IMR-90 (cell line): ENCODE measurements around the gene BCAS3. TPM values are rescaled to one million over a fixed set of nuclear protein-coding genes. Genes with fewer than 3 reads are reported as not detected.

ENCODE experiments used
- ATAC-seq: fragments of 200-7000 bp; cut with Tn5 transposase; 2 replicates; pipeline ENCODE4 v1.9.1; 2020; ENCODE audit warnings: low read depth, mild to moderate bottlenecking, moderate library complexity
- BruUV-seq: library from RNA; stranded (reverse); fragments of 400-500 nt; replicated peaks from 2 replicates; lab custom pipeline; 2021; lab: Mats Ljungman, UMichigan
- CTCF ChIA-PET: fragments of 300-600 bp; formaldehyde crosslinking; extraction: SDS; loops from one replicate; lab custom pipeline; 2021; ENCODE audit warnings: antibody characterized with exemption; lab: Yijun Ruan, JAX
- POLR2A ChIA-PET: fragments of 300-600 bp; sonication (Branson Sonifier 250); formaldehyde crosslinking; loops from one replicate; lab custom pipeline; 2022; ENCODE audit warnings: antibody characterized with exemption; ENCODE audit not compliant: unreplicated experiment; lab: Charles Lee
- DNase-seq: peaks from one replicate; pipeline ENCODE4 v3.0.0; 2013
- H2AFZ ChIP-seq: replicated peaks from 2 replicates; pipeline ENCODE3; 2013; ENCODE audit warnings: low read length, mild to moderate bottlenecking; ENCODE audit not compliant: poor library complexity
- H2AK5ac ChIP-seq: 2 replicates; pipeline ENCODE4 v1.6.1; 2013; ENCODE audit warnings: low read depth, low read length, inconsistent platforms
- H2AK9ac ChIP-seq: replicated peaks from 2 replicates; pipeline ENCODE3; 2013; ENCODE audit warnings: mild to moderate bottlenecking, low read depth, low read length, moderate library complexity; ENCODE audit not compliant: poor library complexity
- H2BK120ac ChIP-seq: 2 replicates; pipeline ENCODE4 v1.6.1; 2013; ENCODE audit warnings: low read depth, low read length, inconsistent platforms
- H2BK15ac ChIP-seq: 3 replicates; pipeline ENCODE4 v1.6.1; 2013; ENCODE audit warnings: low read depth, low read length, inconsistent platforms
- H2BK20ac ChIP-seq: 2 replicates; pipeline ENCODE4 v1.6.1; 2013; ENCODE audit warnings: low read depth, mild to moderate bottlenecking, inconsistent platforms, low read length, moderate library complexity
- H2BK5ac ChIP-seq: 2 replicates; pipeline ENCODE4 v1.6.1; 2013; ENCODE audit warnings: mild to moderate bottlenecking, low read depth, low read length, inconsistent platforms; ENCODE audit not compliant: poor library complexity, severe bottlenecking
- H3K14ac ChIP-seq: replicated peaks from 2 replicates; pipeline ENCODE4 v1.6.1; 2013; ENCODE audit warnings: low read depth, low read length, inconsistent platforms
- H3K18ac ChIP-seq: 2 replicates; pipeline ENCODE4 v1.6.1; 2013; ENCODE audit warnings: low read depth, low read length, control low read depth
- H3K23ac ChIP-seq: 2 replicates; pipeline ENCODE4 v1.6.1; 2013; ENCODE audit warnings: low read depth, low read length, inconsistent platforms
- H3K27ac ChIP-seq: 2 replicates; pipeline ENCODE4 v1.5.1; 2013; ENCODE audit warnings: mild to moderate bottlenecking, control low read depth, low read length; ENCODE audit not compliant: insufficient read depth
- H3K27me3 ChIP-seq: 2 replicates; pipeline ENCODE4 v1.6.1; 2013; ENCODE audit warnings: low read length; ENCODE audit not compliant: control insufficient read depth, insufficient read depth
- H3K36me3 ChIP-seq: 2 replicates; pipeline ENCODE4 v1.6.1; 2013; ENCODE audit warnings: low read length, mixed read lengths; ENCODE audit not compliant: control insufficient read depth, insufficient read depth
- H3K4ac ChIP-seq: 2 replicates; pipeline ENCODE4 v1.6.1; 2013; ENCODE audit warnings: low read depth, low read length, inconsistent platforms
- H3K4me1 ChIP-seq: 2 replicates; pipeline ENCODE4 v1.6.1; 2013; ENCODE audit warnings: low read length, mixed read lengths; ENCODE audit not compliant: control insufficient read depth, insufficient read depth
- H3K4me2 ChIP-seq: 2 replicates; pipeline ENCODE4 v1.6.1; 2013; ENCODE audit warnings: low read depth, mild to moderate bottlenecking, control low read depth, low read length, moderate library complexity
- H3K4me3 ChIP-seq: 2 replicates; pipeline ENCODE4 v1.5.1; 2013; ENCODE audit warnings: low read depth, mild to moderate bottlenecking, control low read depth, low read length, moderate library complexity; ENCODE audit not compliant: insufficient read depth
- H3K56ac ChIP-seq: 2 replicates; pipeline ENCODE4 v1.6.1; 2013; ENCODE audit warnings: low read length, inconsistent platforms; ENCODE audit not compliant: insufficient read depth; ENCODE audit errors: extremely low read depth
- H3K79me1 ChIP-seq, 2 experiments: 2 replicates each; pipeline ENCODE4 v1.6.1; 2013; ENCODE audit warnings: low read length in 2 of 2, inconsistent platforms in 1 of 2, low read depth in 1 of 2
- H3K9ac ChIP-seq: 2 replicates; pipeline ENCODE4 v1.6.1; 2013; ENCODE audit warnings: low read depth, low read length, control low read depth
- H3K9me1 ChIP-seq: 2 replicates; pipeline ENCODE4 v1.6.1; 2013; ENCODE audit warnings: low read length, inconsistent platforms; ENCODE audit not compliant: insufficient read depth
- H3K9me3 ChIP-seq: 2 replicates; pipeline ENCODE4 v1.6.1; 2013; ENCODE audit warnings: low read length; ENCODE audit not compliant: control insufficient read depth, insufficient read depth
- H4K20me1 ChIP-seq: 2 replicates; pipeline ENCODE4 v1.6.1; 2013; ENCODE audit warnings: low read length, inconsistent platforms; ENCODE audit not compliant: insufficient read depth
- H4K5ac ChIP-seq: 2 replicates; pipeline ENCODE4 v1.6.1; 2013; ENCODE audit warnings: mild to moderate bottlenecking, low read depth, low read length, control low read depth
- H4K8ac ChIP-seq, 2 experiments: 2 replicates each; pipeline ENCODE4 v1.6.1; 2013; ENCODE audit warnings: low read depth in 2 of 2, low read length in 2 of 2, control low read depth in 1 of 2, inconsistent platforms in 1 of 2
- H4K91ac ChIP-seq: 2 replicates; pipeline ENCODE4 v1.6.1; 2013; ENCODE audit warnings: low read depth, low read length, inconsistent platforms; ENCODE audit not compliant: insufficient read depth
- ELK1 ChIP-seq: fragments of 150-350 bp; IDR thresholded peaks from 2 replicates; pipeline ENCODE4 v1.6.1; 2016; ENCODE audit warnings: low read depth, mild to moderate bottlenecking, low read length, moderate library complexity, borderline replicate concordance
- MAFK ChIP-seq: IDR thresholded peaks from 2 replicates; pipeline ENCODE4 v1.6.1; 2012; ENCODE audit warnings: low read depth, low read length, improper control_type of control experiment
- MAZ ChIP-seq: IDR thresholded peaks from 2 replicates; pipeline ENCODE4 v1.6.1; 2012; ENCODE audit warnings: low read depth, mild to moderate bottlenecking, low read length, improper control_type of control experiment, moderate library complexity, borderline replicate concordance
- MXI1 ChIP-seq: IDR thresholded peaks from 2 replicates; pipeline ENCODE4 v1.6.1; 2012; ENCODE audit warnings: low read depth, mild to moderate bottlenecking, low read length, moderate library complexity, borderline replicate concordance
- RAD21 ChIP-seq: IDR thresholded peaks from 2 replicates; pipeline ENCODE4 v1.6.1; 2012; ENCODE audit warnings: low read length, improper control_type of control experiment
- RFX5 ChIP-seq: IDR thresholded peaks from 2 replicates; pipeline ENCODE4 v1.8.0; 2012; ENCODE audit warnings: low read depth, mild to moderate bottlenecking, low read length, moderate library complexity
- WGBS, 2 experiments: methylation state at CpG; one replicate each; pipeline versions ENCODE4 v1.1.5 to v1.1.7; 2013; ENCODE audit warnings: missing lambda C conversion rate in 2 of 2; ENCODE audit not compliant: insufficient read length in 1 of 2; ENCODE audit errors: extremely low coverage in 2 of 2; 5-methylcytosine and 5-hydroxymethylcytosine counted together
- dilution Hi-C: fragments of 300-500 bp; cut with HindIII; formaldehyde crosslinking; loops from one replicate; pipeline ENCODE4 v1.14.3; 2018; ENCODE audit warnings: low sequenced_read_pairs; ENCODE audit not compliant: unreplicated experiment
- in situ Hi-C: fragments of 300-500 bp; cut with MboI; formaldehyde crosslinking; loops from 3 replicates; pipeline ENCODE4 v1.14.3; 2019; ENCODE audit warnings: low sequenced_read_pairs, inconsistent platforms, mixed read lengths
- intact Hi-C: fragments of 100-400 bp; cut with micrococcal nuclease; formaldehyde crosslinking; loops from 2 replicates; pipeline ENCODE4 v1.10.0; 2022
- polyA plus RNA-seq, 3 experiments: library from polyadenylated mRNA; depleted of rRNA; stranded (reverse); fragments of >200 nt; gene quantifications; 2 replicates each; pipeline ENCODE4 v1.2.3, GENCODE V29; 2012; ENCODE audit warnings: low replicate concordance in 1 of 3
- total RNA-seq: library from RNA; depleted of rRNA; stranded (reverse); fragments of >200 nt; gene quantifications from 2 replicates; pipeline ENCODE4 v1.2.3, GENCODE V29; 2012

BCAS3 gene
- total and polyA plus RNA-seq, 2 of the 4 experiments (the other 2 are of a cell fraction), result 6.3 to 27.1 TPM

GRCh38 chr17:61161615-61162134, 484.0 kb downstream of the BCAS3 start:
- no peak overlapping the region for H4K5ac ChIP-seq
- ATAC-seq (no peak), DNase-seq (peak; percentile 16)
- no peaks in the 10 kb centered on the region for H3K9me1 ChIP-seq
- peak overlapping the region in 1 of 2 experiments; percentile 47; a peak in 1 of 4 replicates for H4K8ac ChIP-seq
- H2AFZ ChIP-seq, result no peak overlapping the region
- H4K91ac ChIP-seq, result no peak overlapping the region
- in situ Hi-C loops, result loop anchor here (5.0 kb wide), 1 partner anchor 36 kb away; no protein-coding TSS in a partner anchor
- dilution Hi-C loops, result no loop called here
- no peaks in the 10 kb centered on the region for H3K36me3 ChIP-seq
- H3K9me3 ChIP-seq, result peaks cover 4% of the 10 kb centered on the region; the same call in 1 of the 2 replicates
- peaks cover 5% of the 10 kb centered on the region for H3K4me1 ChIP-seq
- no CpG with 5 or more reads among the region's 9 CpGs for WGBS, 2 experiments
- POLR2A ChIA-PET, result no interaction called here
- H2AK9ac ChIP-seq, result no peak overlapping the region
- no peak overlapping the region for H3K9ac ChIP-seq
- CTCF ChIA-PET, result interaction anchor here (1.0 kb wide), 1 partner anchor 190 kb away, joined by 3 read pairs; no protein-coding TSS in a partner anchor
- no peak overlapping the region for H2BK20ac ChIP-seq
- intact Hi-C loops, result no loop called here
- no peak overlapping the region for H2BK5ac ChIP-seq
- H3K4me3 ChIP-seq, result no peak overlapping the region
- no peak for TF ChIP-seq RFX5
- TF ChIP-seq MAFK, result no peak
- TF ChIP-seq RAD21, result no peak
- TF ChIP-seq MAZ, result no peak
- no peak for TF ChIP-seq ELK1
- TF ChIP-seq MXI1, result no peak
- no peak overlapping the region for H3K18ac ChIP-seq
- no peak overlapping the region for H3K4me2 ChIP-seq
- 0 out of 2 replicates have a peak overlapping the region, but pooled peaks have one; percentile 60 for H3K14ac ChIP-seq
- H2AK5ac ChIP-seq, result peak overlapping the region; percentile 45; the same call in 1 of the 2 replicates
- H4K20me1 ChIP-seq, result no peaks in the 10 kb centered on the region
- H3K27me3 ChIP-seq, result no peaks in the 10 kb centered on the region
- H2BK120ac ChIP-seq, result peak overlapping the region; percentile 64; the same call in 1 of the 2 replicates
- peaks cover 0 to 2% of the 10 kb centered on the region in 2 experiments; a peak in 1 of 4 replicates for H3K79me1 ChIP-seq
- no TSS peak for BruUV-seq
- H3K4ac ChIP-seq, result no peak overlapping the region; the same call in 1 of the 2 replicates
- no peak overlapping the region for H3K23ac ChIP-seq
- H2BK15ac ChIP-seq, result no peak overlapping the region
- H3K56ac ChIP-seq, result no peak overlapping the region
- no peak overlapping the region for H3K27ac ChIP-seq
